K562 (cell line): Measurements from ENCODE around the gene APOC1. TPM values are rescaled to one million over a fixed set of nuclear protein-coding genes. Genes with fewer than 3 reads are reported as not detected.

Experiments
- ARNT ChIP-seq, 2 experiments: fragments of 450-650 bp; IDR thresholded peaks; 2 replicates each; pipeline ENCODE4 v1.6.1; 2016; ENCODE audit warnings: mild to moderate bottlenecking in 1 of 2
- BHLHE40 ChIP-seq: IDR thresholded peaks from 2 replicates; pipeline ENCODE4 v1.6.1; 2011; ENCODE audit warnings: low read length, improper control_type of control experiment
- BRD9 ChIP-seq: fragments of 450-650 bp; IDR thresholded peaks from 2 replicates; pipeline ENCODE4 v1.6.1; 2018; ENCODE audit warnings: low read depth; ENCODE audit not compliant: partially characterized antibody
- CBFA2T3 ChIP-seq: fragments of 450-650 bp; IDR thresholded peaks from 2 replicates; pipeline ENCODE4 v1.6.1; 2017
- CEBPB ChIP-seq: fragments of 450-650 bp; IDR thresholded peaks from 2 replicates; pipeline ENCODE4 v1.6.1; 2016; ENCODE audit warnings: missing genetic modification characterization, missing compliant biosample characterization
- CHD2 ChIP-seq: IDR thresholded peaks from 2 replicates; pipeline ENCODE4 v1.6.1; 2011; ENCODE audit warnings: low read depth, low read length
- CTBP1 ChIP-seq: fragments of 450-650 bp; IDR thresholded peaks from 2 replicates; pipeline ENCODE4 v1.6.1; 2016; ENCODE audit warnings: borderline replicate concordance
- ETV1 ChIP-seq: fragments of 450-650 bp; conservative IDR thresholded peaks from 2 replicates; pipeline ENCODE4 v1.6.1; 2016; ENCODE audit warnings: missing genetic modification characterization, control low read depth, low read depth, missing compliant biosample characterization
- JUNB ChIP-seq: fragments of 450-650 bp; formaldehyde crosslinking; conservative IDR thresholded peaks from 2 replicates; pipeline ENCODE4 v1.4.0; 2020; ENCODE audit warnings: mild to moderate bottlenecking
- KAT7 ChIP-seq: sonication (generic); formaldehyde crosslinking; IDR thresholded peaks from 2 replicates; pipeline ENCODE4 v1.8.0; 2022; ENCODE audit warnings: missing genetic modification reagents, mild to moderate bottlenecking, borderline replicate concordance
- NRF1 ChIP-seq, 2 experiments: fragments of 450-650 bp; IDR thresholded peaks in 1 of 2; conservative IDR thresholded peaks in 1 of 2; 2 replicates each; pipeline ENCODE4 v1.6.1; 2014; ENCODE audit warnings: mild to moderate bottlenecking in 2 of 2
- PTRF ChIP-seq: fragments of 450-650 bp; IDR thresholded peaks from 2 replicates; pipeline ENCODE4 v1.6.1; 2016; ENCODE audit warnings: mild to moderate bottlenecking, missing genetic modification characterization, missing compliant biosample characterization
- SMARCA4 ChIP-seq: fragments of 450-650 bp; IDR thresholded peaks from 2 replicates; pipeline ENCODE4 v1.6.1; 2016
- SMC3 ChIP-seq: conservative IDR thresholded peaks from 2 replicates; pipeline ENCODE4 v1.6.1; 2011; ENCODE audit warnings: low read depth, low read length, improper control_type of control experiment; ENCODE audit not compliant: insufficient read depth
- SREBF1 ChIP-seq: fragments of 150-350 bp; IDR thresholded peaks from 2 replicates; pipeline ENCODE4 v1.6.1; 2014; ENCODE audit warnings: antibody characterized with exemption, low read depth, low read length, borderline replicate concordance
- ZKSCAN8 ChIP-seq: fragments of 200-800 bp; sonication (Bioruptor generic); IDR thresholded peaks from 2 replicates; pipeline ENCODE4 v1.6.1; 2016; ENCODE audit warnings: missing genetic modification characterization, missing compliant biosample characterization
- ZNF165 ChIP-seq: fragments of 250-450 bp; sonication (Bioruptor Pico); IDR thresholded peaks from 2 replicates; pipeline ENCODE4 v1.4.0; 2020; ENCODE audit warnings: borderline replicate concordance
- ZNF175 ChIP-seq: fragments of 200-800 bp; sonication (Bioruptor generic); IDR thresholded peaks from 2 replicates; pipeline ENCODE4 v1.6.1; 2016; ENCODE audit warnings: low read depth, mild to moderate bottlenecking, missing genetic modification characterization, missing compliant biosample characterization
- ZNF696 ChIP-seq: fragments of 250-450 bp; sonication (Bioruptor Pico); conservative IDR thresholded peaks from 2 replicates; pipeline ENCODE4 v1.4.0; 2020; ENCODE audit warnings: mild to moderate bottlenecking, moderate library complexity
- ZNF79 ChIP-seq: fragments of 250-450 bp; sonication (Bioruptor Pico); IDR thresholded peaks from 2 replicates; pipeline ENCODE4 v1.4.0; 2020; ENCODE audit warnings: low read depth, mild to moderate bottlenecking, moderate library complexity
- polyA plus RNA-seq, 8 experiments: library from polyadenylated mRNA; depleted of rRNA in 4 of 8; stranded (reverse) in 5 of 8; unstranded in 3 of 8; fragments of >200 nt; fragmentation: Nextera tagmentation in 2 of 8; fragmentation: Illumina TruSeq in 1 of 8; extraction: Ambion mirVana in 2 of 8; extraction: Trizol in 1 of 8; gene quantifications; 2 replicates each; pipeline versions ENCODE4 v1.2.1 to v1.2.3, GENCODE V29; 2011 to 2014; ENCODE audit warnings: inconsistent platforms in 1 of 8, missing spikeins in 1 of 8
- total RNA-seq, 7 experiments: library from RNA; depleted of rRNA in 6 of 7; stranded (reverse); fragments of >200 nt in 6 of 7; fragmentation: Illumina TruSeq in 2 of 7; extraction: Trizol in 2 of 7; gene quantifications; 2 replicates each; pipeline versions ENCODE4 v1.2.1 to v1.2.3, GENCODE V29; 2011 to 2021; ENCODE audit warnings: low replicate concordance in 1 of 7
- TF ChIP-seq, protein P1 (sequence below): sonication (generic); formaldehyde crosslinking; IDR thresholded peaks from 2 replicates; pipeline ENCODE4 v1.8.1; 2023; ENCODE audit warnings: mild to moderate bottlenecking, missing genetic modification reagents
- TF ChIP-seq, protein P2 (sequence below): IDR thresholded peaks from 2 replicates; pipeline ENCODE4 v1.6.1; 2011; ENCODE audit not compliant: insufficient read length; ENCODE audit errors: extremely low read depth
- TF ChIP-seq, protein P3 (sequence below): fragments of 450-650 bp; formaldehyde crosslinking; IDR thresholded peaks from 2 replicates; pipeline ENCODE4 v1.4.0; 2020; ENCODE audit warnings: mild to moderate bottlenecking, moderate library complexity
- TF ChIP-seq, protein P4 (sequence below): fragments of 450-650 bp; formaldehyde crosslinking; IDR thresholded peaks from 2 replicates; pipeline ENCODE4 v1.4.0; 2022; ENCODE audit warnings: missing genetic modification characterization

Gene APOC1
- total and polyA plus RNA-seq, 9 of the 15 experiments (the other 6 are each of a cell fraction or from before 2014, with no cell fraction given) = 115 to 408 (median 220) TPM

DNA sequence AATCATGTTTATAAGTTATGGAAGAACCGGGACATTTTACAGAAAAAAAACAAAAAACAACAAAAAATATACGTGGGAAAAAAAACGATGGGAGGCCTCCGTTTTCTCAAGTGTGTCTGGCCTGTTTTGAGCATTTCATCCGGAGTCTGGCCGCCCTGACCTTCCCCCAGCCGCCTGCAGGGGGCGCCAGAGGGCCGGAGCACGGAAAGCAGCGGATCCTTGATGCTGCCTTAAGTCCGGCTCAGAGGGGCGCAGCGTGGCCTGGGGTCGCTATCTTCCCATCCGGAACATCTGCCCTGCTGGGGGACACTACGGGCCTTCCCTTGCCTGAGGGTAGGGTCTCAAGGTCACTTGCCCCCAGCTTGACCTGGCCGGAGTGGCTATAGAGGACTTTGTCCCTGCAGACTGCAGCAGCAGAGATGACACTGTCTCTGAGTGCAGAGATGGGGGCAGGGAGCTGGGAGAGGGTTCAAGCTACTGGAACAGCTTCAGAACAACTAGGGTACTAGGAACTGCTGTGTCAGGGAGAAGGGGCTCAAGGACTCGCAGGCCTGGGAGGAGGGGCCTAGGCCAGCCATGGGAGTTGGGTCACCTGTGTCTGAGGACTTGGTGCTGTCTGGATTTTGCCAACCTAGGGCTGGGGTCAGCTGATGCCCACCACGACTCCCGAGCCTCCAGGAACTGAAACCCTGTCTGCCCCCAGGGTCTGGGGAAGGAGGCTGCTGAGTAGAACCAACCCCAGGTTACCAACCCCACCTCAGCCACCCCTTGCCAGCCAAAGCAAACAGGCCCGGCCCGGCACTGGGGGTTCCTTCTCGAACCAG lies 10.6 kb upstream of the APOC1 start (continued):
- TF ChIP-seq, protein P1, sequence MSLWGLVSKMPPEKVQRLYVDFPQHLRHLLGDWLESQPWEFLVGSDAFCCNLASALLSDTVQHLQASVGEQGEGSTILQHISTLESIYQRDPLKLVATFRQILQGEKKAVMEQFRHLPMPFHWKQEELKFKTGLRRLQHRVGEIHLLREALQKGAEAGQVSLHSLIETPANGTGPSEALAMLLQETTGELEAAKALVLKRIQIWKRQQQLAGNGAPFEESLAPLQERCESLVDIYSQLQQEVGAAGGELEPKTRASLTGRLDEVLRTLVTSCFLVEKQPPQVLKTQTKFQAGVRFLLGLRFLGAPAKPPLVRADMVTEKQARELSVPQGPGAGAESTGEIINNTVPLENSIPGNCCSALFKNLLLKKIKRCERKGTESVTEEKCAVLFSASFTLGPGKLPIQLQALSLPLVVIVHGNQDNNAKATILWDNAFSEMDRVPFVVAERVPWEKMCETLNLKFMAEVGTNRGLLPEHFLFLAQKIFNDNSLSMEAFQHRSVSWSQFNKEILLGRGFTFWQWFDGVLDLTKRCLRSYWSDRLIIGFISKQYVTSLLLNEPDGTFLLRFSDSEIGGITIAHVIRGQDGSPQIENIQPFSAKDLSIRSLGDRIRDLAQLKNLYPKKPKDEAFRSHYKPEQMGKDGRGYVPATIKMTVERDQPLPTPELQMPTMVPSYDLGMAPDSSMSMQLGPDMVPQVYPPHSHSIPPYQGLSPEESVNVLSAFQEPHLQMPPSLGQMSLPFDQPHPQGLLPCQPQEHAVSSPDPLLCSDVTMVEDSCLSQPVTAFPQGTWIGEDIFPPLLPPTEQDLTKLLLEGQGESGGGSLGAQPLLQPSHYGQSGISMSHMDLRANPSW (CRISPR knock-in tag) = no peak
- TF ChIP-seq BRD9 (peak; percentile 67), PTRF (tag) (no peak), ZNF165 (no peak), CTBP1 (peak; percentile 54; the same call in 1 of the 2 replicates), ZNF696 (CRISPR knock-in tag) (no peak), KAT7 (CRISPR knock-in tag) (no peak), ARNT (IDR thresholded peaks at IDR 0.05) (no peak), CEBPB (tag) (no peak), BHLHE40 (no peak), CBFA2T3 (no peak), JUNB (CRISPR knock-in tag) (no peak), NRF1 (conservative IDR thresholded peaks at IDR 0.05 in 1 of 2, IDR thresholded peaks at IDR 0.05 in 1 of 2) (0 out of 4 replicates have a peak, but pooled peaks of 1 of the 2 experiments have one; percentile 21), ZKSCAN8 (no peak), ETV1 (tag) (no peak), ZNF79 (CRISPR knock-in tag) (no peak), SMC3 (peak; percentile 80), SMARCA4 (0 out of 2 replicates have a peak, but pooled peaks have one; percentile 25), ZNF175 (CRISPR knock-in tag) (no peak), SREBF1 (no peak), CHD2 (0 out of 2 replicates have a peak, but pooled peaks have one; percentile 28)
- TF ChIP-seq, protein P2, sequence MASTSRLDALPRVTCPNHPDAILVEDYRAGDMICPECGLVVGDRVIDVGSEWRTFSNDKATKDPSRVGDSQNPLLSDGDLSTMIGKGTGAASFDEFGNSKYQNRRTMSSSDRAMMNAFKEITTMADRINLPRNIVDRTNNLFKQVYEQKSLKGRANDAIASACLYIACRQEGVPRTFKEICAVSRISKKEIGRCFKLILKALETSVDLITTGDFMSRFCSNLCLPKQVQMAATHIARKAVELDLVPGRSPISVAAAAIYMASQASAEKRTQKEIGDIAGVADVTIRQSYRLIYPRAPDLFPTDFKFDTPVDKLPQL = no peak
- TF ChIP-seq, protein P3, sequence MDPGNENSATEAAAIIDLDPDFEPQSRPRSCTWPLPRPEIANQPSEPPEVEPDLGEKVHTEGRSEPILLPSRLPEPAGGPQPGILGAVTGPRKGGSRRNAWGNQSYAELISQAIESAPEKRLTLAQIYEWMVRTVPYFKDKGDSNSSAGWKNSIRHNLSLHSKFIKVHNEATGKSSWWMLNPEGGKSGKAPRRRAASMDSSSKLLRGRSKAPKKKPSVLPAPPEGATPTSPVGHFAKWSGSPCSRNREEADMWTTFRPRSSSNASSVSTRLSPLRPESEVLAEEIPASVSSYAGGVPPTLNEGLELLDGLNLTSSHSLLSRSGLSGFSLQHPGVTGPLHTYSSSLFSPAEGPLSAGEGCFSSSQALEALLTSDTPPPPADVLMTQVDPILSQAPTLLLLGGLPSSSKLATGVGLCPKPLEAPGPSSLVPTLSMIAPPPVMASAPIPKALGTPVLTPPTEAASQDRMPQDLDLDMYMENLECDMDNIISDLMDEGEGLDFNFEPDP = peak; percentile 1; the same call in 1 of the 2 replicates
- TF ChIP-seq, protein P4, sequence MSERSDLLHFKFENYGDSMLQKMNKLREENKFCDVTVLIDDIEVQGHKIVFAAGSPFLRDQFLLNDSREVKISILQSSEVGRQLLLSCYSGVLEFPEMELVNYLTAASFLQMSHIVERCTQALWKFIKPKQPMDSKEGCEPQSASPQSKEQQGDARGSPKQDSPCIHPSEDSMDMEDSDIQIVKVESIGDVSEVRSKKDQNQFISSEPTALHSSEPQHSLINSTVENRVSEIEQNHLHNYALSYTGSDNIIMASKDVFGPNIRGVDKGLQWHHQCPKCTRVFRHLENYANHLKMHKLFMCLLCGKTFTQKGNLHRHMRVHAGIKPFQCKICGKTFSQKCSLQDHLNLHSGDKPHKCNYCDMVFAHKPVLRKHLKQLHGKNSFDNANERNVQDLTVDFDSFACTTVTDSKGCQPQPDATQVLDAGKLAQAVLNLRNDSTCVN (CRISPR knock-in tag) = no peak
